Mammary epithelial cell (primary cell): ENCODE data around the gene STEAP2.
"Not testable (repeated sequence)": the region's sequence is repeated elsewhere in the genome, so short reads cannot be mapped to it uniquely, and the experiment has no call there.

ENCODE experiments used
- EZH2 ChIP-seq: IDR thresholded peaks from 2 replicates; pipeline ENCODE4 v1.6.1; 2012; ENCODE audit warnings: low read length, inconsistent platforms, borderline replicate concordance
- TF ChIP-seq, protein P1 (sequence below), 2 donors: IDR thresholded peaks in 1 of 2; conservative IDR thresholded peaks in 1 of 2; 2 replicates each; pipeline ENCODE4 v1.5.1; 2011 to 2012; ENCODE audit warnings: inconsistent platforms in 2 of 2, low read length in 2 of 2, mild to moderate bottlenecking in 2 of 2, control low read depth in 1 of 2, low read depth in 1 of 2; ENCODE audit not compliant: insufficient read depth in 1 of 2; ENCODE audit errors: extremely low read depth in 1 of 2

DNA sequence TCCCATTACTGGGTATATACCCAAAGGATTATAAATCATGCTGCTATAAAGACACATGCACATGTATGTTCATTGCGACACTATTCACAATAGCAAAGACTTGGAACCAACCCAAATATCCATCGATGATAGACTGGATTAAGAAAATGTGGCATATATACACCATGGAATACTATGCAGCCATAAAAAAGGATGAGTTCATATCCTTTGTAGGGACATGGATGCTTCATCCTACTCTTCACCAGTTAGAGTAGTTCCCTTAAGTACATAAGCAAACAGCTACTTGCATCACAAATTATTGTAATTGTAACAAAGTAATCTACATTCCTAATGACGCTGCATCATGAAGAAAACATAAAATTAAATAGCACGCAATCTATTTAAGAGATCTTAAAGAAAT, 25.2 kb upstream of the STEAP2 start:
- TF ChIP-seq, protein P1, sequence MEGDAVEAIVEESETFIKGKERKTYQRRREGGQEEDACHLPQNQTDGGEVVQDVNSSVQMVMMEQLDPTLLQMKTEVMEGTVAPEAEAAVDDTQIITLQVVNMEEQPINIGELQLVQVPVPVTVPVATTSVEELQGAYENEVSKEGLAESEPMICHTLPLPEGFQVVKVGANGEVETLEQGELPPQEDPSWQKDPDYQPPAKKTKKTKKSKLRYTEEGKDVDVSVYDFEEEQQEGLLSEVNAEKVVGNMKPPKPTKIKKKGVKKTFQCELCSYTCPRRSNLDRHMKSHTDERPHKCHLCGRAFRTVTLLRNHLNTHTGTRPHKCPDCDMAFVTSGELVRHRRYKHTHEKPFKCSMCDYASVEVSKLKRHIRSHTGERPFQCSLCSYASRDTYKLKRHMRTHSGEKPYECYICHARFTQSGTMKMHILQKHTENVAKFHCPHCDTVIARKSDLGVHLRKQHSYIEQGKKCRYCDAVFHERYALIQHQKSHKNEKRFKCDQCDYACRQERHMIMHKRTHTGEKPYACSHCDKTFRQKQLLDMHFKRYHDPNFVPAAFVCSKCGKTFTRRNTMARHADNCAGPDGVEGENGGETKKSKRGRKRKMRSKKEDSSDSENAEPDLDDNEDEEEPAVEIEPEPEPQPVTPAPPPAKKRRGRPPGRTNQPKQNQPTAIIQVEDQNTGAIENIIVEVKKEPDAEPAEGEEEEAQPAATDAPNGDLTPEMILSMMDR (conservative IDR thresholded peaks at IDR 0.05 in 1 of 2, IDR thresholded peaks at IDR 0.05 in 1 of 2; ENCODE audit: extremely low read depth in 1 of 2, insufficient read depth in 1 of 2, low read depth in 1 of 2, low read length in 2 of 2): not testable (repeated sequence)
- TF ChIP-seq EZH2: not testable (repeated sequence)
